HG03439 (cell line): Measurements from ENCODE around the gene ALG6.

Source experiments
- ATAC-seq: cut with Tn5 transposase; IDR thresholded peaks from one replicate; pipeline ENCODE4 v1.9.1; 2021; ENCODE audit warnings: mild to moderate bottlenecking, moderate library complexity; ENCODE audit not compliant: unreplicated experiment

Gene ALG6

GRCh38 chr1:63487336-63488065, 120.1 kb downstream of the ALG6 start:
- no peak for ATAC-seq
